ENCODE data around the gene CLDN10.

The CLDN10 gene

DNA sequence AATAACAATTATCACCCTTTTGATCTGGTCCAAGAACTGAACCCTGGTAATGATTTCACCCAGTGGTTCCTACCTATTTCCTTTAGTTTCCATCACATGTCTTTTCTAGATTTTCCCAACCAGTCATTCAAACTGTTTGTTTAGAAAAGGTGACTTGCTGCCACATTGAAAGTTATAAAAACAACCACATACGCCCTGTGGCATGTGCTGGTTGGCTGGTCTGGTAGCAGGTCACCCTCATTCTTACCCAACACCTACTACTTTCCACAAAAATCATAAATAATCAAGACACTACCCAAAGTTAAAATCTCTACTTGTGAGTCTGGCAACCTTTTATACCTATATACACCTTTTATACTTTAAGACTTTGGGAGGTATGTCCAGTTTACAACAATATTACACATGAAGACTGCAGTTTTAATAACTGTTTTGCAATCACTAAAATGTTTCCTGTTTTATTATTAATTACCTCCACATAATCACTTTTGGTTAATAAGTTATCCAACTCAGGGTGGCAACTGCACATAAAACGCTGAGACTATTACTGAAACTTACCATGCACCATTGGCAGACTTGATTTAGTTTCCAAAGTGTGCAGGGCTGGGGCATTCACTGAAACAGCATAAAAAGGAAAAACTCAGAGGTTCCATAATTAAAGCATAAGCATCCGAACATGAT lies 53.1 kb downstream of the CLDN10 start:
- H3K9me3 ChIP-seq (ENCODE audit: control insufficient read depth, low read length): no peaks in the 10 kb centered on the region
- no peak overlapping the region for H2AFZ ChIP-seq (ENCODE audit: low read depth, low read length)
- H2BK120ac ChIP-seq (ENCODE audit: low read depth, low read length): no peak overlapping the region
- no peak overlapping the region for H3K14ac ChIP-seq (ENCODE audit: low read length in 2 of 2)
- H2AK5ac ChIP-seq (ENCODE audit: low read length, severe bottlenecking): no peak overlapping the region
- H3K4me1 ChIP-seq (ENCODE audit: control insufficient read depth, insufficient read depth, low read depth, low read length): peaks cover 7% of the 10 kb centered on the region
- no peak overlapping the region for H3K4me3 ChIP-seq (ENCODE audit: insufficient read depth in 1 of 2, low read depth in 1 of 2, low read length in 2 of 2)
- H2BK12ac ChIP-seq (ENCODE audit: low read length in 2 of 2): no peak overlapping the region
- no peak overlapping the region for H3K4ac ChIP-seq (ENCODE audit: low read depth in 1 of 2, low read length in 2 of 2)
- peaks cover 20% of the 10 kb centered on the region for H3K79me1 ChIP-seq (replicated peaks; ENCODE audit: low read length, poor library complexity, severe bottlenecking)
- no peak overlapping the region for H3K18ac ChIP-seq (ENCODE audit: low read depth in 1 of 2, low read length in 2 of 2)
- H4K8ac ChIP-seq (ENCODE audit: low read length): no peak overlapping the region
- no peak overlapping the region for H3K23ac ChIP-seq (ENCODE audit: low read length in 2 of 2)
- no peak for DNase-seq
- no peak overlapping the region for H3K27ac ChIP-seq (ENCODE audit: low read length, poor library complexity, severe bottlenecking)
- no peak overlapping the region for H3K9ac ChIP-seq (ENCODE audit: low read length)
- no peak overlapping the region for H2BK15ac ChIP-seq (ENCODE audit: low read depth, poor library complexity, severe bottlenecking)
- H4K91ac ChIP-seq (ENCODE audit: low read length): no peak overlapping the region
- no peaks in the 10 kb centered on the region for H3K27me3 ChIP-seq (ENCODE audit: control insufficient read depth in 1 of 2, insufficient read depth in 1 of 2, low read length in 2 of 2)
- H3K4me2 ChIP-seq (ENCODE audit: low read length, poor library complexity, severe bottlenecking): no peak overlapping the region
- WGBS: 96% methylated on average over 3 of the region's 3 CpGs
- no peak overlapping the region for H2BK5ac ChIP-seq (ENCODE audit: low read depth, low read length, poor library complexity, severe bottlenecking)
- H3K36me3 ChIP-seq (ENCODE audit: control insufficient read depth in 1 of 2, insufficient read depth in 2 of 2, low read depth in 1 of 2, low read length in 2 of 2): peaks cover 30 to 89% of the 10 kb centered on the region in 2 experiments

DNA sequence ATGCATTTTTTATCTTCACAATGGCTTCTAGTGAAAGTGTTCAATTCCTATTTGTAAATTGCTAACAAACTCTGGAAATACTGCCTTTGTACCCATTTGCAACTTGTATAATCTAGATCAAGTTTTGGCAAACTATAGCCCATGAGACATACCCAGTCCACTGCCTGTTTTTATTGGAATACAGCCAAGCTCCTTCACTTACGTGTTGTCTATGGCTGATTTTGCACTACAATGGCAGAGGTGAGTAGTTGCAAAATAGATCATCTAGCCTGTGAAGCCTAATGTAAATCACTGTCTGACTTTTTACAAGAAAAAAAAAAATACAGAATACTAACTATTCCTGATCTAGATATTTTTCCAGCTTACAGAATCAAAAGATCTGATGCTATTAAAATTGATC lies 54.8 kb downstream of the CLDN10 start:
- Histone ChIP-seq H3K9ac (ENCODE audit: low read length) (no peak overlapping the region), H4K91ac (ENCODE audit: low read length) (no peak overlapping the region), H2AK5ac (ENCODE audit: low read length, severe bottlenecking) (no peak overlapping the region), H4K8ac (ENCODE audit: low read length) (no peak overlapping the region), H2BK120ac (ENCODE audit: low read depth, low read length) (no peak overlapping the region), H3K36me3 (ENCODE audit: control insufficient read depth in 1 of 2, insufficient read depth in 2 of 2, low read depth in 1 of 2, low read length in 2 of 2) (peaks cover 25 to 89% of the 10 kb centered on the region in 2 experiments), H3K18ac (ENCODE audit: low read depth in 1 of 2, low read length in 2 of 2) (no peak overlapping the region), H2BK5ac (ENCODE audit: low read depth, low read length, poor library complexity, severe bottlenecking) (no peak overlapping the region), H2BK15ac (ENCODE audit: low read depth, poor library complexity, severe bottlenecking) (no peak overlapping the region), H3K27me3 (ENCODE audit: control insufficient read depth in 1 of 2, insufficient read depth in 1 of 2, low read length in 2 of 2) (no peaks in the 10 kb centered on the region), H3K4me3 (ENCODE audit: insufficient read depth in 1 of 2, low read depth in 1 of 2, low read length in 2 of 2) (no peak overlapping the region), H2BK12ac (ENCODE audit: low read length in 2 of 2) (no peak overlapping the region), H3K14ac (ENCODE audit: low read length in 2 of 2) (no peak overlapping the region), H3K27ac (ENCODE audit: low read length, poor library complexity, severe bottlenecking) (no peak overlapping the region), H2AFZ (ENCODE audit: low read depth, low read length) (no peak overlapping the region), H3K4me1 (ENCODE audit: control insufficient read depth, insufficient read depth, low read depth, low read length) (peaks cover 7% of the 10 kb centered on the region), H3K23ac (ENCODE audit: low read length in 2 of 2) (no peak overlapping the region), H3K4ac (ENCODE audit: low read depth in 1 of 2, low read length in 2 of 2) (no peak overlapping the region), H3K9me3 (ENCODE audit: control insufficient read depth, low read length) (no peaks in the 10 kb centered on the region), H3K4me2 (ENCODE audit: low read length, poor library complexity, severe bottlenecking) (no peak overlapping the region), H3K79me1 (replicated peaks; ENCODE audit: low read length, poor library complexity, severe bottlenecking) (peaks cover 11% of the 10 kb centered on the region)
- DNase-seq: no peak
- WGBS: no CpG with 5 or more reads among the region's 1 CpG

GRCh38 chr13:95608640-95609323 lies 56.3 kb downstream of the CLDN10 start:
- H2BK15ac ChIP-seq (ENCODE audit: low read depth, poor library complexity, severe bottlenecking): no peak overlapping the region
- no peak overlapping the region for H3K9ac ChIP-seq (ENCODE audit: low read length)
- no peak overlapping the region for H4K91ac ChIP-seq (ENCODE audit: low read length)
- peaks cover 7% of the 10 kb centered on the region for H3K4me1 ChIP-seq (ENCODE audit: control insufficient read depth, insufficient read depth, low read depth, low read length)
- H3K18ac ChIP-seq (ENCODE audit: low read depth in 1 of 2, low read length in 2 of 2): no peak overlapping the region
- H2BK120ac ChIP-seq (ENCODE audit: low read depth, low read length): no peak overlapping the region
- no peak overlapping the region for H2BK5ac ChIP-seq (ENCODE audit: low read depth, low read length, poor library complexity, severe bottlenecking)
- 73% methylated on average over 5 of the region's 6 CpGs for WGBS
- no peak overlapping the region for H4K8ac ChIP-seq (ENCODE audit: low read length)
- no peak overlapping the region for H2AK5ac ChIP-seq (ENCODE audit: low read length, severe bottlenecking)
- no peak overlapping the region for H3K23ac ChIP-seq (ENCODE audit: low read length in 2 of 2)
- no peaks in the 10 kb centered on the region for H3K9me3 ChIP-seq (ENCODE audit: control insufficient read depth, low read length)
- H3K14ac ChIP-seq (ENCODE audit: low read length in 2 of 2): no peak overlapping the region
- no peak overlapping the region for H3K4me3 ChIP-seq (ENCODE audit: insufficient read depth in 1 of 2, low read depth in 1 of 2, low read length in 2 of 2)
- peaks cover 25 to 88% of the 10 kb centered on the region in 2 experiments for H3K36me3 ChIP-seq (ENCODE audit: control insufficient read depth in 1 of 2, insufficient read depth in 2 of 2, low read depth in 1 of 2, low read length in 2 of 2)
- H3K27me3 ChIP-seq (ENCODE audit: control insufficient read depth in 1 of 2, insufficient read depth in 1 of 2, low read length in 2 of 2): no peaks in the 10 kb centered on the region
- peaks cover 9% of the 10 kb centered on the region for H3K79me1 ChIP-seq (replicated peaks; ENCODE audit: low read length, poor library complexity, severe bottlenecking)
- H2AFZ ChIP-seq (ENCODE audit: low read depth, low read length): no peak overlapping the region
- H3K27ac ChIP-seq (ENCODE audit: low read length, poor library complexity, severe bottlenecking): no peak overlapping the region
- no peak overlapping the region for H3K4me2 ChIP-seq (ENCODE audit: low read length, poor library complexity, severe bottlenecking)
- H3K4ac ChIP-seq (ENCODE audit: low read depth in 1 of 2, low read length in 2 of 2): no peak overlapping the region
- DNase-seq: peak; percentile 23
- H2BK12ac ChIP-seq (ENCODE audit: low read length in 2 of 2): no peak overlapping the region

DNA sequence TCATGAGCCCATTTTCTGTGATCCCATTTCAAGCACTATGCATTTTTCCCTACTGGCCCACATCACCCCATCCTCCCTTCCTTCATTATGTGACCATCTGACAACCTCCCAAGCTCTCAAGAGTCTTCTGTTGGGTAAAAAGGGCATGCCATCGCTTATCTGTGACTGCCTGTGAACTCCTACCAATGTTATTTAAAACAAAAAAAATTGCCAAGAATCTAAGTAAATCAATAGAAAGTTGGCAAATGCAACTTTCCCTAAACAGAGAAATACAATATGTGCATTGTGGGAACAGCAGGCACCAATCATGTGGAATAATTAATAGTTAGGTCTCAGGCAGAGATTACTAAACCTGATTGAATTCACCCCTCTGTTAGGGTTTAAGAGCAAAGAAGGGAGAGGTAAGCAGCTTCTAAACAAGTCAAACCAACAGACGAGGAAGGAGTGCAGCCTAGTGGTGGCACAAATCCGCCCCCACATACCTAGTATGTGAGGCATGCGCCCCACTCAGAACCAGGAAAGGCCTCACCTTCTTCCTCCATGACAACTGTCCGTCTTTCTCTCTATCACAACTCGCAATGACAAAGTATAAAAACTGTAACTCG lies 62.2 kb downstream of the CLDN10 start:
- WGBS: 95% methylated on average over 6 of the region's 7 CpGs

More for the DNA sequence above, 62.2 kb downstream of the CLDN10 start:
- no peak overlapping the region for H2BK5ac ChIP-seq (ENCODE audit: low read depth, low read length, poor library complexity, severe bottlenecking)
- no peaks in the 10 kb centered on the region for H3K9me3 ChIP-seq (ENCODE audit: control insufficient read depth, low read length)
- H3K14ac ChIP-seq (ENCODE audit: low read length in 2 of 2): no peak overlapping the region
- H3K79me1 ChIP-seq (replicated peaks; ENCODE audit: low read length, poor library complexity, severe bottlenecking): peaks cover 22% of the 10 kb centered on the region
- no peak overlapping the region for H2AFZ ChIP-seq (ENCODE audit: low read depth, low read length)
- H4K8ac ChIP-seq (ENCODE audit: low read length): no peak overlapping the region
- H3K18ac ChIP-seq (ENCODE audit: low read depth in 1 of 2, low read length in 2 of 2): no peak overlapping the region
- DNase-seq: no peak
- no peak overlapping the region for H2BK15ac ChIP-seq (ENCODE audit: low read depth, poor library complexity, severe bottlenecking)
- no peak overlapping the region for H4K91ac ChIP-seq (ENCODE audit: low read length)
- no peaks in the 10 kb centered on the region for H3K4me1 ChIP-seq (ENCODE audit: control insufficient read depth, insufficient read depth, low read depth, low read length)
- no peak overlapping the region for H3K27ac ChIP-seq (ENCODE audit: low read length, poor library complexity, severe bottlenecking)
- no peak overlapping the region for H2BK12ac ChIP-seq (ENCODE audit: low read length in 2 of 2)
- no peak overlapping the region for H3K9ac ChIP-seq (ENCODE audit: low read length)
- no peak overlapping the region for H3K4me3 ChIP-seq (ENCODE audit: insufficient read depth in 1 of 2, low read depth in 1 of 2, low read length in 2 of 2)
- H3K36me3 ChIP-seq (ENCODE audit: control insufficient read depth in 1 of 2, insufficient read depth in 2 of 2, low read depth in 1 of 2, low read length in 2 of 2): peaks cover 49 to 97% of the 10 kb centered on the region in 2 experiments
- H2BK120ac ChIP-seq (ENCODE audit: low read depth, low read length): no peak overlapping the region
- H3K4ac ChIP-seq (ENCODE audit: low read depth in 1 of 2, low read length in 2 of 2): no peak overlapping the region
- no peak overlapping the region for H3K23ac ChIP-seq (ENCODE audit: low read length in 2 of 2)
- H3K4me2 ChIP-seq (ENCODE audit: low read length, poor library complexity, severe bottlenecking): no peak overlapping the region
- H3K27me3 ChIP-seq (ENCODE audit: control insufficient read depth in 1 of 2, insufficient read depth in 1 of 2, low read length in 2 of 2): no peaks in the 10 kb centered on the region
- H2AK5ac ChIP-seq (ENCODE audit: low read length, severe bottlenecking): no peak overlapping the region
